Endothelial cell of umbilical vein (primary cell): ENCODE results near the gene RMI2. TPM values are rescaled to one million over a fixed set of nuclear protein-coding genes. Genes with fewer than 3 reads are reported as not detected.

Experiments
- BruUV-seq: library from RNA; stranded (reverse); fragments of 400-500 nt; replicated peaks from 2 replicates; lab custom pipeline; 2021; lab: Mats Ljungman, UMichigan
- CTCF ChIA-PET: fragments of 300-600, 350-600 bp; sonication (Branson Sonifier 250); formaldehyde crosslinking; loops from one replicate; lab custom pipeline; 2021; ENCODE audit warnings: antibody characterized with exemption, inconsistent platforms; lab: Charles Lee
- POLR2A ChIA-PET: fragments of 300-600, 350-600 bp; sonication (Branson Sonifier 250); formaldehyde crosslinking; loops from one replicate; lab custom pipeline; 2021; ENCODE audit warnings: antibody characterized with exemption, inconsistent platforms; lab: Charles Lee
- DNase-seq: peaks from one replicate; pipeline ENCODE4 v3.0.0-alpha.2; 2011; ENCODE audit warnings: low read depth, low spot score
- FAIRE-seq: peaks from 2 replicates; lab custom pipeline; 2011; peaks lifted over from hg19 to GRCh38; lab: Jason Lieb, UNC
- H2AFZ ChIP-seq: 2 replicates; pipeline ENCODE4 v1.6.0; 2012; ENCODE audit warnings: low read depth, low read length, control low read depth, inconsistent platforms
- H3K27ac ChIP-seq: 2 replicates; pipeline ENCODE4 v1.5.1; 2011; ENCODE audit warnings: low read depth, mild to moderate bottlenecking, control low read depth, low read length, moderate library complexity; ENCODE audit not compliant: insufficient read depth
- H3K27me3 ChIP-seq, 2 experiments: 2 replicates each; pipeline versions ENCODE4 v1.6.0 to v1.6.1; 2011; ENCODE audit warnings: low read length in 2 of 2, mixed read lengths in 1 of 2; ENCODE audit not compliant: control insufficient read depth in 2 of 2, insufficient read depth in 2 of 2
- H3K36me3 ChIP-seq, 2 experiments: 2 replicates in 1 of 2; 3 replicates in 1 of 2; pipeline ENCODE4 v1.5.1; 2011; ENCODE audit warnings: low read length in 2 of 2, mild to moderate bottlenecking in 1 of 2, moderate library complexity in 1 of 2; ENCODE audit not compliant: control insufficient read depth in 2 of 2, insufficient read depth in 2 of 2; ENCODE audit errors: extremely low read depth in 1 of 2
- H3K4me1 ChIP-seq: 3 replicates; pipeline ENCODE4 v1.5.1; 2011; ENCODE audit warnings: mild to moderate bottlenecking, low read length; ENCODE audit not compliant: control insufficient read depth, insufficient read depth; ENCODE audit errors: extremely low read depth
- H3K4me2 ChIP-seq: 2 replicates; pipeline ENCODE4 v1.6.1; 2011; ENCODE audit warnings: low read length, control low read depth, mixed read lengths; ENCODE audit not compliant: insufficient read depth
- H3K4me3 ChIP-seq, 3 experiments: fragments of 200-600 bp in 1 of 3; sonication (generic), shearing (Covaris generic) in 1 of 3; replicated peaks in 1 of 3; 2 replicates each; pipeline ENCODE4 v1.5.1; 2011 to 2016; ENCODE audit warnings: control low read depth in 3 of 3, low read length in 3 of 3, mild to moderate bottlenecking in 2 of 3, inconsistent platforms in 1 of 3, low read depth in 1 of 3, moderate library complexity in 1 of 3; ENCODE audit not compliant: insufficient read depth in 1 of 3
- H3K79me2 ChIP-seq: 2 replicates; pipeline ENCODE4 v1.6.0; 2012; ENCODE audit warnings: low read length, inconsistent platforms; ENCODE audit not compliant: control insufficient read depth, insufficient read depth
- H3K9ac ChIP-seq: replicated peaks from 2 replicates; pipeline ENCODE3; 2011; ENCODE audit warnings: low read length, control low read depth; ENCODE audit not compliant: insufficient read depth; ENCODE audit errors: extremely low read depth
- H3K9me1 ChIP-seq: replicated peaks from 3 replicates; pipeline ENCODE4 v1.6.0; 2011; ENCODE audit warnings: mild to moderate bottlenecking, low read length; ENCODE audit not compliant: control insufficient read depth, insufficient read depth; ENCODE audit errors: extremely low read depth
- H3K9me3 ChIP-seq: replicated peaks from 2 replicates; pipeline ENCODE4 v1.5.1; 2012; ENCODE audit warnings: low read length, inconsistent platforms; ENCODE audit not compliant: control insufficient read depth, insufficient read depth
- H4K20me1 ChIP-seq: replicated peaks from 2 replicates; pipeline ENCODE3; 2011; ENCODE audit warnings: mild to moderate bottlenecking, low read length; ENCODE audit not compliant: control insufficient read depth, insufficient read depth; ENCODE audit errors: extremely low read depth
- CTCF ChIP-seq, 2 donors: IDR thresholded peaks; 1 replicate in 1 of 2; 2 replicates in 1 of 2; pipeline ENCODE4 v1.5.1; 2011; ENCODE audit warnings: low read length in 2 of 2, mild to moderate bottlenecking in 2 of 2, moderate library complexity in 2 of 2, control low read depth in 1 of 2, inconsistent platforms in 1 of 2, low read depth in 1 of 2; ENCODE audit not compliant: insufficient read depth in 1 of 2; ENCODE audit errors: extremely low read depth in 1 of 2
- EZH2 ChIP-seq: IDR thresholded peaks from 2 replicates; pipeline ENCODE4 v1.6.1; 2012; ENCODE audit warnings: borderline replicate concordance, low read depth, mild to moderate bottlenecking, moderate library complexity, low read length, inconsistent platforms; ENCODE audit not compliant: severe bottlenecking
- FOS ChIP-seq: IDR thresholded peaks from 2 replicates; pipeline ENCODE4 v1.6.1; 2011; ENCODE audit warnings: mild to moderate bottlenecking, low read length, moderate library complexity, borderline replicate concordance; ENCODE audit not compliant: insufficient read depth
- GATA2 ChIP-seq: IDR thresholded peaks from 2 replicates; pipeline ENCODE4 v1.7.0; 2011; ENCODE audit warnings: low read depth, mild to moderate bottlenecking, moderate library complexity, mixed read lengths, low read length; ENCODE audit not compliant: insufficient read length, insufficient read depth
- JUN ChIP-seq: IDR thresholded peaks from 2 replicates; pipeline ENCODE4 v1.6.1; 2011; ENCODE audit warnings: borderline replicate concordance, low read depth; ENCODE audit not compliant: insufficient read length, insufficient read depth
- MYC ChIP-seq: IDR thresholded peaks from one replicate; pipeline ENCODE4 v1.6.1; 2011; ENCODE audit warnings: mild to moderate bottlenecking, low read depth, low read length
- POLR2A ChIP-seq: IDR thresholded peaks from 2 replicates; pipeline ENCODE4 v1.6.1; 2012; ENCODE audit warnings: low read depth, mild to moderate bottlenecking, control low read depth, low read length
- POLR2AphosphoS5 ChIP-seq: IDR thresholded peaks from 2 replicates; pipeline ENCODE4 v1.6.1; 2012; ENCODE audit warnings: low read depth, mild to moderate bottlenecking, control low read depth, low read length, moderate library complexity; ENCODE audit not compliant: insufficient read depth
- dilution Hi-C: fragments of 300-500 bp; cut with MboI; formaldehyde crosslinking; loops from one replicate; pipeline ENCODE4 v1.15.0; 2019; ENCODE audit warnings: low sequenced_read_pairs; ENCODE audit not compliant: extremely low pct_ligation_motif_present
- intact Hi-C: fragments of 100-400 bp; cut with micrococcal nuclease; formaldehyde crosslinking; loops from one replicate; pipeline ENCODE4 v1.10.0; 2022
- polyA plus RNA-seq, 4 experiments: library from polyadenylated mRNA; depleted of rRNA in 3 of 4; stranded (reverse) in 3 of 4; unstranded in 1 of 4; fragments of >200 nt; gene quantifications; 2 replicates each; pipeline versions ENCODE4 v1.2.1 to v1.2.3, GENCODE V29; 2011 to 2012; ENCODE audit warnings: missing spikeins in 1 of 4
- total RNA-seq: library from RNA; stranded (reverse); gene quantifications from 2 replicates; pipeline ENCODE4 v1.2.3, GENCODE V29; 2021
- TF ChIP-seq, protein P1 (sequence below): IDR thresholded peaks from 2 replicates; pipeline ENCODE4 v1.6.1; 2011; ENCODE audit not compliant: insufficient read depth, insufficient read length

The RMI2 gene
- total and polyA plus RNA-seq, 2 donors (not counting 3 experiments of a cell fraction or from before 2014, with no cell fraction given): 5.3 to 7.7 TPM

- no peaks in the 10 kb centered on the region for H3K9me1 ChIP-seq
- H3K27ac ChIP-seq: no peak overlapping the region
- no peaks in the 10 kb centered on the region for H3K79me2 ChIP-seq
- no peak for TF ChIP-seq POLR2AphosphoS5
- no peak for TF ChIP-seq POLR2A
- no peak for TF ChIP-seq CTCF (IDR thresholded peaks at IDR 0.05; ENCODE audit: extremely low read depth in 1 of 2, insufficient read depth in 1 of 2, low read depth in 1 of 2, low read length in 2 of 2)
- TF ChIP-seq, protein P1, sequence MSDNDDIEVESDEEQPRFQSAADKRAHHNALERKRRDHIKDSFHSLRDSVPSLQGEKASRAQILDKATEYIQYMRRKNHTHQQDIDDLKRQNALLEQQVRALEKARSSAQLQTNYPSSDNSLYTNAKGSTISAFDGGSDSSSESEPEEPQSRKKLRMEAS: no peak
- TF ChIP-seq EZH2: no peak
- TF ChIP-seq JUN: no peak
- no peak for TF ChIP-seq GATA2
- TF ChIP-seq MYC: no peak
- no peak for TF ChIP-seq FOS
- H3K4me2 ChIP-seq: no peak overlapping the region
- no peak overlapping the region for H2AFZ ChIP-seq
- no peaks in the 10 kb centered on the region for H3K9me3 ChIP-seq
- FAIRE-seq: no peak
- no peaks in the 10 kb centered on the region for H3K4me1 ChIP-seq
- no peaks in the 10 kb centered on the region for H4K20me1 ChIP-seq
- no peak overlapping the region for H3K9ac ChIP-seq
- BruUV-seq: no TSS peak
- no peaks in the 10 kb centered on the region for H3K27me3 ChIP-seq
- POLR2A ChIA-PET: no interaction called here
- no peak for DNase-seq
- dilution Hi-C loops (no loop called here), intact Hi-C loops (loop anchor here (10.0 kb wide), 1 partner anchor 64 kb away; the partner anchor contains the start of gene SOCS1)
- H3K36me3 ChIP-seq: no peaks in the 10 kb centered on the region
- no peak overlapping the region for H3K4me3 ChIP-seq
- CTCF ChIA-PET: no interaction called here
These were observed 26.4 kb upstream of the RMI2 start for GRCh38 chr16:11318817-11319216.
